NCI-H510A (cell line): Measurements from ENCODE around the gene FCRLB.
"Not testable (repeated sequence)": the region's sequence is repeated elsewhere in the genome, so short reads cannot be mapped to it uniquely, and the experiment has no call there.

Experiments used
- DNase-seq: peaks from one replicate; lab custom pipeline; 2025; lab: John Stamatoyannopoulos, UW

FCRLB gene

GRCh38 chr1:161720956-161721737, at the start of gene FCRLB:
Gene FCRLB, plus strand, starts transcription at chr1:161721544. Its CDS starts 1,129 bp downstream, at chr1:161722673.
- no peak for DNase-seq

GRCh38 chr1:161673437-161673836, 47.9 kb upstream of the FCRLB start:
- not testable (repeated sequence) for DNase-seq

- DNase-seq, result not testable (repeated sequence)
Measured at GRCh38 chr1:161674447-161674846, 46.9 kb upstream of the FCRLB start.

GRCh38 chr1:161674908-161675307, 46.4 kb upstream of the FCRLB start:
- not testable (repeated sequence) for DNase-seq

- no peak for DNase-seq
Measured at GRCh38 chr1:161676441-161676840, 44.9 kb upstream of the FCRLB start.

GRCh38 chr1:161676958-161677689, 44.2 kb upstream of the FCRLB start:
- DNase-seq, result no peak

- no peak for DNase-seq
Measured at GRCh38 chr1:161678500-161678899, 42.8 kb upstream of the FCRLB start.

- DNase-seq, result no peak
Measured at GRCh38 chr1:161681879-161682278, 39.5 kb upstream of the FCRLB start.

- no peak for DNase-seq
Measured at GRCh38 chr1:161688946-161689345, 32.4 kb upstream of the FCRLB start.

GRCh38 chr1:161691846-161692245, 29.5 kb upstream of the FCRLB start:
- DNase-seq, result no peak

- DNase-seq, result not testable (repeated sequence)
Measured at GRCh38 chr1:161693020-161693712, 28.2 kb upstream of the FCRLB start.

GRCh38 chr1:161698302-161698701, 23.0 kb upstream of the FCRLB start:
- DNase-seq, result not testable (repeated sequence)

- DNase-seq, result no peak
Measured at GRCh38 chr1:161702250-161702649, 19.1 kb upstream of the FCRLB start.

GRCh38 chr1:161705537-161705936, 15.8 kb upstream of the FCRLB start:
- no peak for DNase-seq

GRCh38 chr1:161706113-161706481, 15.2 kb upstream of the FCRLB start:
- DNase-seq, result no peak

GRCh38 chr1:161706482-161707347, 14.6 kb upstream of the FCRLB start, which contains the start of gene FCRLA:
Gene FCRLA, plus strand, starts transcription at chr1:161707229. Its CDS starts 36 bp downstream, at chr1:161707265.
- no peak for DNase-seq

- DNase-seq, result no peak
Measured at GRCh38 chr1:161707503-161707902, 13.8 kb upstream of the FCRLB start.

- no peak for DNase-seq
Measured at GRCh38 chr1:161709373-161709772, 12.0 kb upstream of the FCRLB start.

- no peak for DNase-seq
Measured at GRCh38 chr1:161710560-161710959, 10.8 kb upstream of the FCRLB start.

GRCh38 chr1:161718559-161719324, 2.6 kb upstream of the FCRLB start:
- no peak for DNase-seq

- no peak for DNase-seq
Measured at GRCh38 chr1:161719325-161719611, 2.1 kb upstream of the FCRLB start.
